GM10266 (cell line): Measurements from ENCODE around the gene SIRT7.

Source experiments
- DNase-seq: peaks from one replicate; pipeline ENCODE4 v3.0.0; 2012; ENCODE audit errors: extremely low spot score
- CTCF ChIP-seq: IDR thresholded peaks from 2 replicates; pipeline ENCODE4 v1.5.1; 2012; ENCODE audit warnings: mild to moderate bottlenecking, low read depth; ENCODE audit not compliant: control insufficient read depth, insufficient read depth; ENCODE audit errors: missing control alignments

The SIRT7 gene

GRCh38 chr17:81929253-81930141 is 11.5 kb upstream of the SIRT7 start:
- no peak for DNase-seq
- TF ChIP-seq CTCF: no peak

DNA sequence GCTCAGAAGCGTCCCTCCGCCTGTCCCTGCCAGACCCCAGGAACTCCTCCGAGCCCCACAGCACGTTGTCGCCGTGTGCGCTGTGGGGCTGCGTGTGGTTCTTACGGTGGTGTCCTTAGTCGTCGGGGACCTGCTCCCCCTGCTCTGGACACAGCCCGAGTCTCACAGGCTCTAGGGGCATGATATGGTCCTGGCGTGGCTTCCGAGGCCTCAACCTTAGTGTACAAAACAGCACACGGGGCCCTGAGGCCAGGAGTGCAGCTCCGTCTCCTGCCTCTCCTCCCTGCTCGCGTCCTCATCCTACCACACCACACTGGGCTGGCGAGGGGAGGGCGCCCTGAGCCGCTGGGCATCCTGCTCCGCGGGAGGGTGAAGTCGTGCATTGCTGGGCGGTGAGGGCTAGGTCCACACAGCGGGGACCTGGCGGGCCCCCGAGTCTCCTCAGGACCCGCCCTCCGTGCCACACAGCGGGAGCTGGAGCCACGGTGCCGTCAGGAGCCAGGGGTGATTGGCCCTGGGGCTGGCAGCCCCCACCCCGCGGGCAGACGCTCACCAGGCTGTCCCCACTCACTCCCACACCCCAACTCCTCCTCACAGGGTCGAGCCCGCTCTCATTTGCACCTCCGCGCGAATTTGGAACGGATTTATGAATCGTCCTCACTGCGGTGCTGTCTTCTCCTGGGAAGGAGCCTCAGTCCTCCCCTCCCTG is 10.7 kb upstream of the SIRT7 start:
- peak; percentile 56 for DNase-seq
- TF ChIP-seq CTCF: no peak

DNA sequence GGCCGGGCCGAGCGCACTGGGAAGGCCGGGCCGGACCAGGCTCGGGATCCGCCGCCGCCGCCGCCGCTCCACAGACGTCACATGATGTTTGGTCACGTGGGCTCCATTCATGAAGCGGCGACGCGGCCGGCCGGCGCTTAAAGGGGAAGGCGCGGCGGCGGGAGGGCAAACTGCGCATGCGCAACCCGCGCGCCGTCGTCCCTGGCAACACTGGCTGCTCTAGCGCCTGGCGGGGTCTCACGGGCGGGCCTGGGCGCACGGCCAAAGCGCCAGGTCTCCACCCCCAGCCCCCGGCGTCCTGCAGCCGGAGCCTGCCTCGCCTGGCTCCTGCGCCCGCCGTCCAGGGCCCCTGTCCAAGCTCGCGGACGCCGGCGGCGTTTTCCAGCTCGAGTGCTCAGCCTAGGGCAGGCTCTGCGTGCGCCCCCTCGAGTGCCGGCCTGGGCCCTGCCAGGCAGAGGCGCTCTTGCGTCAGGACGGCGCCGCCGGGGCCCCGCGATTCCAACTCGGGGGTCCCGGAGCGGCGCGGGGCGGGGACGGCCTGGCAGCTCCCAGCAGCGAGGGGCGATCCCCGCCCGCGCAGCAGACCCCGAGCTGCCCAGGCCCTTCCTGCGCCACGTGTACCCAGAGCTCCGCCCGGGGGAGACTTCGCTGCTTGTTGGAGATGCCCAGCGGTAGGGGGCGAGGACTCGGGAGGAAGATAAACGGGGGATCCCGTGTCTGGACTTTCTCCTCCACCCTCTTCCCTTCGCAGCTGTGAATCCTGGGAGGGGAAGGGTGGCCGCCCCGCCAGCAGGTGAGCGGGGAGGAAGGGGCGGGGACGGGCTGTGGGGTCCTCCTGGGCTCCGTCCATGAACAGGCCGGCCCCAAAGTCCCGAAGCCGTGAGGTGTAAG is 9.9 kb upstream of the SIRT7 start, which contains the start of gene MAFG:
Gene MAFG (minus strand): TSS at position 83 of the 891 bp plus-strand sequence. CDS start 4,550 bp downstream, outside the sequence.
- peak; percentile 62 for TF ChIP-seq CTCF
- DNase-seq: peak; percentile 100

GRCh38 chr17:81927152-81927652 is 9.2 kb upstream of the SIRT7 start:
- peak; percentile 18 for TF ChIP-seq CTCF
- DNase-seq: peak; percentile 70

GRCh38 chr17:81926451-81927151 is 8.6 kb upstream of the SIRT7 start:
- peak; percentile 85 for DNase-seq
- TF ChIP-seq CTCF: no peak

DNA sequence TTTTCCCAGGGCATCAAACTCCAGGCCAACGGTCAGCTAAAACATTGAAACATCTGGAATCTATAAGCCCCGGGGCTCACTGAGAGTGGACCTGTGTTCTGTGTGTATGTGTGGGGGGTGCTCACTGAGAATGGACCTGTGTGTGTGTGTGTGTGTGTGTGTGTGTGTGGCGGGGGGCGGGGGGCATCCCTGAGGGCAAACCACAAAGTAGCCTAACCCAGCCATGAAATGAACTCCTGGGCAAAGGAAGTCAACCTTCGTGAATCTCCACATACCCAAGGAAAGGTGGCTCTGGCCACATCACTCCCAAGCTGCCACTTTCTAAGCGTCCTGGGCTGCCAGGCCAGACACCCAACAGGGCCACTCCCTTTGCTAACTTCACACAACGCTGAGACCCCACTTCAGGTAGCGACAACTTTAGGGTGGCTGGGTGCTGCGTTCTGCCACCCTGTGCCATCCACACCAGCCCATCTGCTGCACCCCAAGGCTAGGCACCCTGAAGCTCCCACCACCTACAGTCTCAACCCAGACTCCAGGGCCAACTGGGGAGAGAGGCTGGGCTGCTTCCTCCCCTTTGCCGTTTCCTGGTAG is 8.0 kb upstream of the SIRT7 start:
- DNase-seq: no peak

More for the DNA sequence above, 8.0 kb upstream of the SIRT7 start:
- TF ChIP-seq CTCF: no peak
